GM20000 (cell line): Measurements from ENCODE around the gene CPXM2.
"Not testable (repeated sequence)": the region's sequence is repeated elsewhere in the genome, so short reads cannot be mapped to it uniquely, and the experiment has no call there.

ENCODE experiments used
- DNase-seq: peaks from one replicate; pipeline ENCODE4 v3.0.0; 2012; ENCODE audit warnings: low spot score
- CTCF ChIP-seq: IDR thresholded peaks from 2 replicates; pipeline ENCODE4 v1.5.1; 2012; ENCODE audit warnings: mild to moderate bottlenecking, control low read depth; ENCODE audit errors: extremely low read depth, missing control alignments

The CPXM2 gene

GRCh38 chr10:123742751-123743440 is 148.7 kb downstream of the CPXM2 start:
- peak; percentile 3 for TF ChIP-seq CTCF
- DNase-seq = no peak

- DNase-seq = no peak
- no peak for TF ChIP-seq CTCF
Observed at GRCh38 chr10:123741711-123742110, 149.9 kb downstream of the CPXM2 start.

GRCh38 chr10:123741146-123741545 is 150.5 kb downstream of the CPXM2 start:
- no peak for TF ChIP-seq CTCF
- no peak for DNase-seq

- DNase-seq = not testable (repeated sequence)
Observed at GRCh38 chr10:123736917-123737316, 154.7 kb downstream of the CPXM2 start.

- TF ChIP-seq CTCF = no peak
- no peak for DNase-seq
Observed at GRCh38 chr10:123729523-123729922, 162.1 kb downstream of the CPXM2 start.

- DNase-seq = no peak
- TF ChIP-seq CTCF = no peak
Observed at GRCh38 chr10:123726836-123727235, 164.8 kb downstream of the CPXM2 start.

- no peak for DNase-seq
- TF ChIP-seq CTCF = no peak
Observed at GRCh38 chr10:123726381-123726780, 165.2 kb downstream of the CPXM2 start.

GRCh38 chr10:123724747-123725146 is 166.9 kb downstream of the CPXM2 start:
- TF ChIP-seq CTCF = no peak
- no peak for DNase-seq
